Prostate gland (tissue), 2 donors: ENCODE measurements around the gene ZNF213.

Source experiments
- POLR2A ChIP-seq: fragments of 450-650 bp; IDR thresholded peaks from one replicate; pipeline ENCODE4 v1.6.1; 2016; ENCODE audit warnings: antibody characterized with exemption, mild to moderate bottlenecking
- POLR2AphosphoS5 ChIP-seq: sonication (generic); formaldehyde crosslinking; IDR thresholded peaks from one replicate; pipeline ENCODE4 v1.6.1; 2017; ENCODE audit warnings: antibody characterized with exemption
- TF ChIP-seq, protein P1 (sequence below), 4 experiments: fragments of 200-600 bp in 2 of 4; fragments of 450-650 bp in 2 of 4; sonication (generic) in 2 of 4; IDR thresholded peaks; 1 replicate in 3 of 4; 2 replicates in 1 of 4; pipeline ENCODE4 v1.5.1; 2016 to 2019; ENCODE audit warnings: antibody characterized with exemption in 4 of 4, mild to moderate bottlenecking in 2 of 4, moderate library complexity in 2 of 4

DNA sequence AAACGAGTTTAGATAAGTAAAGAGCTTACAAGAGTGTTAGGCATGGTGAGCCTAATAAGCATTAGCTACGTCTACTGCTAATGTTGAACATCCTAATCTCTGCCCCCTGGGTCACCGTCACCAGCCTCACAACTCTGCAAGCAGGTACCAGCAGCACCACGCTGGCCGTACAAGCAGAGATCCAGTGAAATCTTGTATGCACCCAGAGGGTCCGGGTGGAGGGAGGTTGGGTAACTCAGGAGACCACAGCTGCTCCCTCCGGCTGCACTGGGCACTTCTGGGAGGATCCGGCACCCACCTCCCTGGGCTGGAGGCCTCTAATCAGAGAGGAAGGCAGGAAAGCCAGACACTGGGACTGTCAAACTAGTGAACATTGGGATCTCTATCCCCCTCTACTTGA is 44.8 kb downstream of the ZNF213 start:
- TF ChIP-seq, protein P1, sequence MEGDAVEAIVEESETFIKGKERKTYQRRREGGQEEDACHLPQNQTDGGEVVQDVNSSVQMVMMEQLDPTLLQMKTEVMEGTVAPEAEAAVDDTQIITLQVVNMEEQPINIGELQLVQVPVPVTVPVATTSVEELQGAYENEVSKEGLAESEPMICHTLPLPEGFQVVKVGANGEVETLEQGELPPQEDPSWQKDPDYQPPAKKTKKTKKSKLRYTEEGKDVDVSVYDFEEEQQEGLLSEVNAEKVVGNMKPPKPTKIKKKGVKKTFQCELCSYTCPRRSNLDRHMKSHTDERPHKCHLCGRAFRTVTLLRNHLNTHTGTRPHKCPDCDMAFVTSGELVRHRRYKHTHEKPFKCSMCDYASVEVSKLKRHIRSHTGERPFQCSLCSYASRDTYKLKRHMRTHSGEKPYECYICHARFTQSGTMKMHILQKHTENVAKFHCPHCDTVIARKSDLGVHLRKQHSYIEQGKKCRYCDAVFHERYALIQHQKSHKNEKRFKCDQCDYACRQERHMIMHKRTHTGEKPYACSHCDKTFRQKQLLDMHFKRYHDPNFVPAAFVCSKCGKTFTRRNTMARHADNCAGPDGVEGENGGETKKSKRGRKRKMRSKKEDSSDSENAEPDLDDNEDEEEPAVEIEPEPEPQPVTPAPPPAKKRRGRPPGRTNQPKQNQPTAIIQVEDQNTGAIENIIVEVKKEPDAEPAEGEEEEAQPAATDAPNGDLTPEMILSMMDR (IDR thresholded peaks at IDR 0.05) = no peak
- TF ChIP-seq POLR2AphosphoS5 (no peak), POLR2A (no peak)
